Iris pigment epithelial cell (primary cell): ENCODE results near the gene FAM3D.

Experiments used
- DNase-seq: peaks from one replicate; pipeline ENCODE4 v3.0.0-alpha.2; 2011; ENCODE audit warnings: low read depth

FAM3D gene

GRCh38 chr3:58591517-58592510 is 74.8 kb downstream of the FAM3D start:
- DNase-seq, result peak; percentile 29

GRCh38 chr3:58588030-58588614 is 78.5 kb downstream of the FAM3D start:
- DNase-seq, result peak; percentile 35

- no peak for DNase-seq
These were observed 79.8 kb downstream of the FAM3D start for GRCh38 chr3:58586776-58587192.

- DNase-seq, result peak; percentile 15
These were observed 80.6 kb downstream of the FAM3D start for GRCh38 chr3:58585994-58586393.

- peak; percentile 66 for DNase-seq
These were observed 81.4 kb downstream of the FAM3D start for GRCh38 chr3:58585005-58585786.

- no peak for DNase-seq
These were observed 81.9 kb downstream of the FAM3D start for GRCh38 chr3:58584690-58585004.
